HepG2 (cell line): ENCODE data around the gene SUPV3L1. TPM values are rescaled to one million over a fixed set of nuclear protein-coding genes. Genes with fewer than 3 reads are reported as not detected.

Experiments used
- ASH2L ChIP-seq: fragments of 300-600, 200-600 bp; sonication (generic); IDR thresholded peaks from 2 replicates; pipeline ENCODE4 v1.7.0; 2017; ENCODE audit warnings: low read depth, mild to moderate bottlenecking, moderate library complexity, mixed read lengths, low read length; ENCODE audit not compliant: insufficient read length
- FOXP4 ChIP-seq: sonication (generic); formaldehyde crosslinking; IDR thresholded peaks from 2 replicates; pipeline ENCODE4 v1.4.0; 2020; ENCODE audit warnings: missing genetic modification reagents
- HNF1A ChIP-seq, 2 experiments: sonication (generic) in 1 of 2; formaldehyde crosslinking in 1 of 2; IDR thresholded peaks; 2 replicates each; pipeline versions ENCODE4 v1.4.0 to v1.6.1; 2016 to 2020; ENCODE audit warnings: borderline replicate concordance in 1 of 2, low read depth in 1 of 2, mild to moderate bottlenecking in 1 of 2, missing genetic modification reagents in 1 of 2
- MAZ ChIP-seq, 2 experiments: sonication (generic) in 1 of 2; formaldehyde crosslinking in 1 of 2; IDR thresholded peaks; 2 replicates each; pipeline versions ENCODE4 v1.5.0 to v1.6.1; 2012 to 2020; ENCODE audit warnings: low read depth in 2 of 2, mild to moderate bottlenecking in 2 of 2, borderline replicate concordance in 1 of 2, improper control_type of control experiment in 1 of 2, low read length in 1 of 2, missing genetic modification reagents in 1 of 2, moderate library complexity in 1 of 2
- PAXIP1 ChIP-seq: sonication (generic); formaldehyde crosslinking; conservative IDR thresholded peaks from 2 replicates; pipeline ENCODE4 v1.4.0; 2020; ENCODE audit warnings: mild to moderate bottlenecking, missing genetic modification reagents, moderate library complexity
- TCF7 ChIP-seq: sonication (generic); IDR thresholded peaks from 2 replicates; pipeline ENCODE4 v1.6.1; 2016; ENCODE audit warnings: antibody characterized with exemption, low read depth
- ZNF280D ChIP-seq: sonication (generic); formaldehyde crosslinking; IDR thresholded peaks from 2 replicates; pipeline ENCODE4 v1.5.1; 2020; ENCODE audit warnings: mild to moderate bottlenecking, missing genetic modification reagents
- ZNF3 ChIP-seq: IDR thresholded peaks from 2 replicates; pipeline ENCODE4 v1.7.0; 2017; ENCODE audit warnings: inconsistent platforms
- ZNF703 ChIP-seq: sonication (generic); formaldehyde crosslinking; IDR thresholded peaks from 2 replicates; pipeline ENCODE4 v1.5.1; 2020; ENCODE audit warnings: missing genetic modification reagents, mild to moderate bottlenecking, moderate library complexity, borderline replicate concordance
- polyA plus RNA-seq, 8 experiments: library from polyadenylated mRNA; depleted of rRNA in 3 of 8; stranded (reverse) in 7 of 8; unstranded in 1 of 8; fragments of >200 nt; fragmentation: Illumina TruSeq in 4 of 8; extraction: Trizol in 4 of 8; gene quantifications; 2 replicates each; pipeline versions ENCODE4 v1.2.1 to v1.2.3, GENCODE V29; 2011 to 2016; ENCODE audit warnings: low read depth in 4 of 8, missing spikeins in 1 of 8, mixed read lengths in 1 of 8; ENCODE audit not compliant: insufficient read depth in 1 of 8
- total RNA-seq, 5 experiments: library from RNA; depleted of rRNA; stranded (reverse); fragments of >200 nt; fragmentation: Illumina TruSeq; extraction: Trizol; gene quantifications; 2 replicates each; pipeline ENCODE4 v1.2.3, GENCODE V29; 2016; ENCODE audit warnings: low read depth in 1 of 5

SUPV3L1 gene
- total and polyA plus RNA-seq, 2 of the 13 experiments (the other 11 are each of a cell fraction or from before 2014, with no cell fraction given) = 28.8 to 45.7 TPM

- TF ChIP-seq PAXIP1 (CRISPR knock-in tag) (no peak), ZNF703 (CRISPR knock-in tag) (no peak), MAZ (IDR thresholded peaks at IDR 0.05; ENCODE audit: borderline replicate concordance, low read depth, low read length) (no peak), MAZ (CRISPR knock-in tag; IDR thresholded peaks at IDR 0.05; ENCODE audit: low read depth) (no peak), ZNF3 (CRISPR knock-in tag) (no peak), HNF1A (IDR thresholded peaks at IDR 0.05; ENCODE audit: low read depth) (no peak), HNF1A (CRISPR knock-in tag; IDR thresholded peaks at IDR 0.05; ENCODE audit: borderline replicate concordance) (no peak), ZNF280D (CRISPR knock-in tag) (no peak), TCF7 (no peak), ASH2L (no peak), FOXP4 (CRISPR knock-in tag) (no peak)
Observed at GRCh38 chr10:69145329-69145728, 34.7 kb upstream of the SUPV3L1 start (continued).
